Ramos (cell line): ENCODE measurements around the gene LAMTOR4.
"Not testable (repeated sequence)": the region's sequence is repeated elsewhere in the genome, so short reads cannot be mapped to it uniquely, and the experiment has no call there.

Experiments used
- in situ Hi-C: fragments of 300-500 bp; cut with MboI; formaldehyde crosslinking; loops from one replicate; pipeline ENCODE4 v1.14.3; 2022; ENCODE audit warnings: low sequenced_read_pairs; ENCODE audit not compliant: unreplicated experiment

Gene LAMTOR4

GRCh38 chr7:100120733-100121036 lies 28.0 kb upstream of the LAMTOR4 start:
- in situ Hi-C loops, result loop anchor here (10.0 kb wide), 1 partner anchor 206 kb away; the partner anchor contains the start of gene TRIM4

- in situ Hi-C loops, result loop anchor here (10.0 kb wide), 1 partner anchor 207 kb away; the partner anchor contains the start of gene TRIM4
Measured at GRCh38 chr7:100122067-100122466, 26.7 kb upstream of the LAMTOR4 start.

- in situ Hi-C loops, result loop anchor here (10.0 kb wide), 1 partner anchor 208 kb away; the partner anchor contains the start of gene TRIM4
Measured at GRCh38 chr7:100122568-100122967, 26.1 kb upstream of the LAMTOR4 start.

GRCh38 chr7:100124301-100125230 lies 24.2 kb upstream of the LAMTOR4 start:
- in situ Hi-C loops, result loop anchor here (5.0 to 10.0 kb wide), 3 partner anchors 132 to 228 kb away; partner anchors contain the start of gene TRIM4

- in situ Hi-C loops, result loop anchor here (5.0 to 10.0 kb wide), 3 partner anchors 134 to 226 kb away; partner anchors contain the start of gene TRIM4
Measured at GRCh38 chr7:100126239-100126930, 22.3 kb upstream of the LAMTOR4 start.

- in situ Hi-C loops, result loop anchor here (5.0 to 10.0 kb wide), 3 partner anchors 135 to 225 kb away; partner anchors contain the start of gene TRIM4
Measured at GRCh38 chr7:100126931-100127865, 21.5 kb upstream of the LAMTOR4 start, which contains the start of gene MBLAC1. Gene MBLAC1, plus strand, starts transcription at chr7:100126967. Its CDS starts 429 bp downstream, at chr7:100127396.

- in situ Hi-C loops, result loop anchor here (5.0 to 10.0 kb wide), 3 partner anchors 136 to 224 kb away; partner anchors contain the start of gene TRIM4
Measured at GRCh38 chr7:100127866-100128636, 20.7 kb upstream of the LAMTOR4 start.

- in situ Hi-C loops, result loop anchor here (5.0 to 10.0 kb wide), 3 partner anchors 136 to 224 kb away; partner anchors contain the start of gene TRIM4
Measured at GRCh38 chr7:100128637-100128963, 20.1 kb upstream of the LAMTOR4 start.

GRCh38 chr7:100130220-100130607 lies 18.5 kb upstream of the LAMTOR4 start:
- in situ Hi-C loops, result loop anchor here (5.0 kb wide), 1 partner anchor 277 kb away; no protein-coding TSS in a partner anchor

- in situ Hi-C loops, result loop anchor here (5.0 kb wide), 1 partner anchor 276 kb away; no protein-coding TSS in a partner anchor
Measured at GRCh38 chr7:100130608-100131453, 17.9 kb upstream of the LAMTOR4 start.

- in situ Hi-C loops, result loop anchor here (5.0 kb wide), 1 partner anchor 275 kb away; no protein-coding TSS in a partner anchor
Measured at GRCh38 chr7:100132126-100132525, 16.6 kb upstream of the LAMTOR4 start.

GRCh38 chr7:100132697-100133151 lies 16.0 kb upstream of the LAMTOR4 start:
- in situ Hi-C loops, result loop anchor here (5.0 kb wide), 1 partner anchor 275 kb away; no protein-coding TSS in a partner anchor

- in situ Hi-C loops, result loop anchor here (5.0 kb wide), 1 partner anchor 74 kb away; no protein-coding TSS in a partner anchor
Measured at GRCh38 chr7:100137851-100138760, 10.6 kb upstream of the LAMTOR4 start.

GRCh38 chr7:100141555-100141949 lies 7.2 kb upstream of the LAMTOR4 start:
- in situ Hi-C loops, result no loop called here

- in situ Hi-C loops, result no loop called here
Measured at GRCh38 chr7:100142461-100142860, 6.3 kb upstream of the LAMTOR4 start.

GRCh38 chr7:100146350-100146749 lies 2.4 kb upstream of the LAMTOR4 start:
- in situ Hi-C loops, result not testable (repeated sequence)

GRCh38 chr7:100147278-100147677 lies 1.4 kb upstream of the LAMTOR4 start:
- in situ Hi-C loops, result no loop called here
